C4-2B (cell line): Measurements from ENCODE around the gene TUBAL3.

Experiments
- CTCF ChIP-seq: fragments of 450-650 bp; conservative IDR thresholded peaks from 2 replicates; pipeline ENCODE4 v1.5.1; 2017; ENCODE audit warnings: mild to moderate bottlenecking
- ZFX ChIP-seq: fragments of 450-650 bp; IDR thresholded peaks from 2 replicates; pipeline ENCODE4 v1.6.1; 2017

GRCh38 chr10:5354068-5354467 is 50.6 kb downstream of the TUBAL3 start:
- TF ChIP-seq CTCF (no peak), ZFX (no peak)
